ENCODE results near the gene CNIH3.

The CNIH3 gene

GRCh38 chr1:224770336-224770693, 154.2 kb downstream of the CNIH3 start:
- no peak for DNase-seq
- TF ChIP-seq EZH2 (IDR thresholded peaks at IDR 0.05; ENCODE audit: borderline replicate concordance, low read depth, low read length, severe bottlenecking) (no peak), CTCF (IDR thresholded peaks at IDR 0.05; ENCODE audit: borderline replicate concordance, extremely low read depth, low read length, poor library complexity, severe bottlenecking) (no peak)
- H3K27ac ChIP-seq (ENCODE audit: low read length): 0 out of 2 replicates have a peak overlapping the region, but pooled peaks have one; percentile 15

GRCh38 chr1:224773646-224774045, 157.5 kb downstream of the CNIH3 start:
- H4K20me1 ChIP-seq (ENCODE audit: insufficient read depth, low read length): no peaks in the 10 kb centered on the region
- DNase-seq: no peak
- no peaks in the 10 kb centered on the region for H3K27me3 ChIP-seq (ENCODE audit: insufficient read depth, low read length, poor library complexity)
- H3K4me3 ChIP-seq (ENCODE audit: low read depth in 1 of 2, low read length in 2 of 2): no peak overlapping the region
- H2AFZ ChIP-seq (ENCODE audit: low read depth, low read length): no peak overlapping the region
- no peaks in the 10 kb centered on the region for H3K9me3 ChIP-seq (ENCODE audit: insufficient read depth, low read length, severe bottlenecking)
- no peak overlapping the region for H3K9ac ChIP-seq (ENCODE audit: low read depth, low read length)
- H3K4me1 ChIP-seq (ENCODE audit: insufficient read depth, low read length): peaks cover 10% of the 10 kb centered on the region
- H3K4me2 ChIP-seq (ENCODE audit: insufficient read depth, low read length): no peak overlapping the region
- H3K79me2 ChIP-seq (ENCODE audit: insufficient read depth, low read length): no peaks in the 10 kb centered on the region
- TF ChIP-seq CTCF (IDR thresholded peaks at IDR 0.05; ENCODE audit: borderline replicate concordance, extremely low read depth, low read length, poor library complexity, severe bottlenecking) (no peak), EZH2 (IDR thresholded peaks at IDR 0.05; ENCODE audit: borderline replicate concordance, low read depth, low read length, severe bottlenecking) (no peak)
- no peak overlapping the region for H3K27ac ChIP-seq (ENCODE audit: low read length)
- no peaks in the 10 kb centered on the region for H3K36me3 ChIP-seq (ENCODE audit: insufficient read depth, low read length)
- no peak for ATAC-seq (ENCODE audit: insufficient read depth, low read depth)

More at GRCh38 chr1:224770336-224770693, 154.2 kb downstream of the CNIH3 start:
- H3K36me3 ChIP-seq (ENCODE audit: insufficient read depth, low read length): no peaks in the 10 kb centered on the region
- H3K9me3 ChIP-seq (ENCODE audit: insufficient read depth, low read length, severe bottlenecking): no peaks in the 10 kb centered on the region
- peak overlapping the region; percentile 15 for H2AFZ ChIP-seq (ENCODE audit: low read depth, low read length)
- no peak overlapping the region for H3K4me3 ChIP-seq (ENCODE audit: low read depth in 1 of 2, low read length in 2 of 2)
- H3K4me2 ChIP-seq (ENCODE audit: insufficient read depth, low read length): no peak overlapping the region
- no peaks in the 10 kb centered on the region for H3K79me2 ChIP-seq (ENCODE audit: insufficient read depth, low read length)
- ATAC-seq (ENCODE audit: insufficient read depth, low read depth): no peak
- H3K9ac ChIP-seq (ENCODE audit: low read depth, low read length): no peak overlapping the region
- H4K20me1 ChIP-seq (ENCODE audit: insufficient read depth, low read length): no peaks in the 10 kb centered on the region
- H3K4me1 ChIP-seq (ENCODE audit: insufficient read depth, low read length): peaks cover 10% of the 10 kb centered on the region
- no peaks in the 10 kb centered on the region for H3K27me3 ChIP-seq (ENCODE audit: insufficient read depth, low read length, poor library complexity)

DNA sequence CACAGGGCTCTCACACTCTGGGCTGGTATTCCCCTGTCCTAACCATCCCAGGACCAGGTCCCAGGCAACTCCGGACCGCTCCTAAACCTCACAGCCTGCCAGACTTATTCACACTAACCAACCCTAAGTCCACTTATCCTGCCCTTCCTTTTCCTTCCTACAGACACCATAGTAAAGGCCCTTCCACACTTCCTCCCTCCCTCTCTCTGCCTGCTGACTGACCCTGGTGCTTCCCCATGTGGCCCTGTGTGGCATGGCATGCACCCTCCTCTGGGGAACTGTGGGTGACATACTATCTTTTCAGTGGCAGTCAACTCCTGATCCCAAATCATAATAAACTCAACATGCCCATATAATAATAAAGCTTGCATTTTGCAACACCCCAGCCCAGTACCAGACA, 158.3 kb downstream of the CNIH3 start:
- no peaks in the 10 kb centered on the region for H3K9me3 ChIP-seq (ENCODE audit: insufficient read depth, low read length, severe bottlenecking)
- no peak overlapping the region for H3K9ac ChIP-seq (ENCODE audit: low read depth, low read length)
- H3K4me3 ChIP-seq (ENCODE audit: low read depth in 1 of 2, low read length in 2 of 2): no peak overlapping the region
- H3K79me2 ChIP-seq (ENCODE audit: insufficient read depth, low read length): no peaks in the 10 kb centered on the region
- peak; percentile 19 for DNase-seq
- H3K36me3 ChIP-seq (ENCODE audit: insufficient read depth, low read length): no peaks in the 10 kb centered on the region
- no peak overlapping the region for H3K4me2 ChIP-seq (ENCODE audit: insufficient read depth, low read length)
- H3K27ac ChIP-seq (ENCODE audit: low read length): no peak overlapping the region
- no peak overlapping the region for H2AFZ ChIP-seq (ENCODE audit: low read depth, low read length)
- peaks cover 10% of the 10 kb centered on the region for H3K4me1 ChIP-seq (ENCODE audit: insufficient read depth, low read length)
- TF ChIP-seq CTCF (IDR thresholded peaks at IDR 0.05; ENCODE audit: borderline replicate concordance, extremely low read depth, low read length, poor library complexity, severe bottlenecking) (peak; percentile 50), EZH2 (IDR thresholded peaks at IDR 0.05; ENCODE audit: borderline replicate concordance, low read depth, low read length, severe bottlenecking) (no peak)
- no peaks in the 10 kb centered on the region for H3K27me3 ChIP-seq (ENCODE audit: insufficient read depth, low read length, poor library complexity)
- no peaks in the 10 kb centered on the region for H4K20me1 ChIP-seq (ENCODE audit: insufficient read depth, low read length)
- ATAC-seq (ENCODE audit: insufficient read depth, low read depth): peak; percentile 54; the same call in 1 of the 3 replicates

DNA sequence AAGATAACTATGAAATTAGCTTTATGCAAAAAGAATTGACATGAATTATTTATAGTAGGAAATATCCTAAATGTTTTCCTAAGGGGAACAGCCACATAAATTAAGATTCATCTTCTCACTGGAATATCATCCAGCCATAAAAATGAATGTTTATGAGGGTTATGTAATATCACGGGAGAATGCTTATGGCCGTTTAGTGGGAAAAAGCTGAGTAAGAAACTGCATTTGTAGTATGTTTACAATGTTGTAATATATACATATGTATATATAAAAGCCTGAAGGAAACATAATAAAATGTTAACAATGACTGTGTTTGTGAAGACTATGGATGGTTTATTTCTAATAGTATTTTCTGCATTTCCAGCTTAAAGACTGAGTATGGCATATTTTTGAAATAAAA, 161.1 kb downstream of the CNIH3 start:
- no peaks in the 10 kb centered on the region for H3K9me3 ChIP-seq (ENCODE audit: insufficient read depth, low read length, severe bottlenecking)
- peaks cover 15% of the 10 kb centered on the region for H3K4me1 ChIP-seq (ENCODE audit: insufficient read depth, low read length)
- TF ChIP-seq EZH2 (IDR thresholded peaks at IDR 0.05; ENCODE audit: borderline replicate concordance, low read depth, low read length, severe bottlenecking): no peak
- no peak for TF ChIP-seq CTCF (IDR thresholded peaks at IDR 0.05; ENCODE audit: borderline replicate concordance, extremely low read depth, low read length, poor library complexity, severe bottlenecking)
- H3K27me3 ChIP-seq (ENCODE audit: insufficient read depth, low read length, poor library complexity): no peaks in the 10 kb centered on the region
- no peak overlapping the region for H3K4me3 ChIP-seq (ENCODE audit: low read depth in 1 of 2, low read length in 2 of 2)
- H2AFZ ChIP-seq (ENCODE audit: low read depth, low read length): no peak overlapping the region
- no peak overlapping the region for H3K27ac ChIP-seq (ENCODE audit: low read length)
- no peak overlapping the region for H3K9ac ChIP-seq (ENCODE audit: low read depth, low read length)
- H3K4me2 ChIP-seq (ENCODE audit: insufficient read depth, low read length): no peak overlapping the region
- H3K79me2 ChIP-seq (ENCODE audit: insufficient read depth, low read length): no peaks in the 10 kb centered on the region
- no peaks in the 10 kb centered on the region for H3K36me3 ChIP-seq (ENCODE audit: insufficient read depth, low read length)
- DNase-seq (no peak), ATAC-seq (ENCODE audit: insufficient read depth, low read depth) (no peak)
- no peaks in the 10 kb centered on the region for H4K20me1 ChIP-seq (ENCODE audit: insufficient read depth, low read length)

Measured in DND-41 (cell line).